Skeletal muscle satellite cell (primary cell): ENCODE data around the gene CRABP1.

Experiments
- H3K27me3 ChIP-seq: 2 replicates; pipeline ENCODE4 v1.7.0; 2013; ENCODE audit warnings: low read length; ENCODE audit not compliant: control insufficient read depth, insufficient read depth
- H3K36me3 ChIP-seq: 2 replicates; pipeline ENCODE4 v1.7.0; 2013; ENCODE audit warnings: mild to moderate bottlenecking, control low read depth, low read length; ENCODE audit not compliant: insufficient read depth
- H3K4me1 ChIP-seq: 2 replicates; pipeline ENCODE4 v1.7.0; 2013; ENCODE audit warnings: low read length; ENCODE audit not compliant: control insufficient read depth, insufficient read depth
- H3K4me2 ChIP-seq: 2 replicates; pipeline ENCODE4 v1.7.0; 2013; ENCODE audit warnings: mild to moderate bottlenecking, low read length
- H3K4me3 ChIP-seq: 2 replicates; pipeline ENCODE4 v1.7.0; 2013; ENCODE audit warnings: low read length
- H3K9ac ChIP-seq: 2 replicates; pipeline ENCODE4 v1.7.0; 2013; ENCODE audit warnings: mild to moderate bottlenecking, low read depth, low read length, moderate library complexity
- H3K9me3 ChIP-seq: replicated peaks from 2 replicates; pipeline ENCODE4 v1.7.0; 2013; ENCODE audit warnings: mild to moderate bottlenecking, control low read depth, low read length

Gene CRABP1

DNA sequence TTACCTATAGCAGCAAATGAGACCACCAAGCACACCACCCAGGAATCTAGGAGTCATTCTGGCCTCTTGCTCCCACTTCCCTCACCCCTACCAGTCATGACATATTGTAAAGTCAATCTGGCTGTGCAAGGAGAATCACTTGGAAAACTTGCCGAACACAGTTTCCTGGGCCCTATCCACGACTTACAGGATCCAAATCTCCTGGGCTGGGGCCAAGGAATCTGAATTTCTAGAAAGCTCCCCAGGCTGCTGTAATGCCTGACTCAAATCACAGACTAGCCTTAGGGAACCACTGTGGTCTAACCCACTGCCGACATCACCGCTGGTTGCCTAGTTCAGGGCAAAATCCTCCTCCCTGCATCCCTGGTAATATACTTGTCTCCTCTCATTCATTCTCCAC is 4.2 kb upstream of the CRABP1 start:
- peaks cover 78% of the 10 kb centered on the region for H3K27me3 ChIP-seq
- H3K36me3 ChIP-seq: no peaks in the 10 kb centered on the region
- no peak overlapping the region for H3K4me2 ChIP-seq
- no peak overlapping the region for H3K4me3 ChIP-seq
- no peak overlapping the region for H3K9ac ChIP-seq
- no peaks in the 10 kb centered on the region for H3K9me3 ChIP-seq
- no peaks in the 10 kb centered on the region for H3K4me1 ChIP-seq

- Histone ChIP-seq H3K4me2 (no peak overlapping the region), H3K4me3 (no peak overlapping the region), H3K9me3 (no peaks in the 10 kb centered on the region), H3K4me1 (no peaks in the 10 kb centered on the region), H3K9ac (no peak overlapping the region), H3K36me3 (no peaks in the 10 kb centered on the region), H3K27me3 (peaks cover 87% of the 10 kb centered on the region)
Observed at GRCh38 chr15:78338781-78339180, 1.4 kb upstream of the CRABP1 start.

- no peaks in the 10 kb centered on the region for H3K36me3 ChIP-seq
- H3K4me3 ChIP-seq: no peak overlapping the region
- H3K9me3 ChIP-seq: no peaks in the 10 kb centered on the region
- no peak overlapping the region for H3K4me2 ChIP-seq
- no peaks in the 10 kb centered on the region for H3K4me1 ChIP-seq
- no peak overlapping the region for H3K9ac ChIP-seq
- H3K27me3 ChIP-seq: peaks cover 85% of the 10 kb centered on the region
Observed at GRCh38 chr15:78339559-78339958, 594 bp upstream of the CRABP1 start.

DNA sequence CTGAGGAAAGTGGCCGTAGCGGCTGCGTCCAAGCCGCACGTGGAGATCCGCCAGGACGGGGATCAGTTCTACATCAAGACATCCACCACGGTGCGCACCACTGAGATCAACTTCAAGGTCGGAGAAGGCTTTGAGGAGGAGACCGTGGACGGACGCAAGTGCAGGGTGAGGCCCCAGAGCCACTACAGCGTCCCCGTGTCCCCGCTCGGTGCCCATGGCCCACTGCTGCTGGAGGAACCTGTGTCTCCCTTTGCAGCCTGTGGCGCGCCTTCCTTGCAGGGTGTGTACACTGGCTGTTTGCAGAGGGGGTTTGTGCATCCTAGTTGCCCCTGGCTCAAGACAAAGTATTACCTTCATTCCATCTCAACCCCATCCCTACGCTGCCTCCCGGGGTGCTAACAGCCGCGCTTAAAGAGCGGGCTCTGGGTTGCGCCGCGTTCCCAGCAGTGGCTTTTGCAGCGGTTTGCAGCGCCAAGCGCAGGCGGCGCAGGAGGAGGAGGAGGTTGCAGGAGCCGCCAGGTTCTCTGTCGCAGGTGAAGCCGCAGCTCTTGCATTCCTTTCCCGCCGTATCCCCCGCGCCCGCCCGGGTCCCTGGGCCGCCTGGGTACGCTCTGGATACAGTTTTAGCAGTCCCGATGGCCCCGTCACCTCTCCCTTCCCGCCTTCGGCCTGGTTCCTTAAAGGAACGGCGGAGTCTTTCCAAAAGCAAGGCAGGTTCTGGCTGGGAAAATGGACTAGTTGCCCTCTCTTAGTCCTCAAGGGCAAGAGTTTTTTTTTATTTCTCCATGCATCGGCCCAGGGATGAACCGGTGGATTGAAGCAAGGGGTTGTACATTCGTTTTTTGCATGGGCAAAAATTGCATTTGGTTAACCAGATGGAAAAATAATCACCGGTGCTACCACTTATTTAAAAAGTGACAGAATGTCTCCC is 1.2 kb downstream of the CRABP1 start:
- H3K9me3 ChIP-seq: no peaks in the 10 kb centered on the region
- H3K4me2 ChIP-seq: no peak overlapping the region
- no peaks in the 10 kb centered on the region for H3K4me1 ChIP-seq
- no peak overlapping the region for H3K4me3 ChIP-seq
- no peak overlapping the region for H3K9ac ChIP-seq
- peaks cover 85% of the 10 kb centered on the region for H3K27me3 ChIP-seq
- H3K36me3 ChIP-seq: no peaks in the 10 kb centered on the region

DNA sequence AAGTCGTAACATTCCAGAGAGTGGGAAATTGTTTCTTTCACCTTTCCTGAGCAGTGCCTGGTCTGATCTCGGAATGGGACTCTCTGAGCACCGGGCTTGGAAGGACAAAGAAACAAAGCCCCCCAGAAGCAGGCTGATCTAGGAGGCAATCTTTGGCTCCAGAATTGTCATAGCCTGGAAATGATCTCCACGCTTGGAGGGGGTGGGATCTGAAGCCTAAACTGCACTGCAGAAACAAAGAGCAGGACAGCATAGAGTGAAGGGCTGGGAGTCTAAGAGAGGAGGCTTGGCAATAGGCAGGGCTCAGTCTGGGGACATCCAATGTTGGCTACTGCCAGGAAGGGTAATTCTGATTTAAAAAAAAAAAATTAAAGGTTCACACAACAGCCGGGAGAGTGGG is 1.9 kb downstream of the CRABP1 start:
- Histone ChIP-seq H3K27me3 (peaks cover 86% of the 10 kb centered on the region), H3K4me2 (no peak overlapping the region), H3K9me3 (no peaks in the 10 kb centered on the region), H3K4me3 (no peak overlapping the region), H3K4me1 (no peaks in the 10 kb centered on the region), H3K9ac (no peak overlapping the region), H3K36me3 (no peaks in the 10 kb centered on the region)

DNA sequence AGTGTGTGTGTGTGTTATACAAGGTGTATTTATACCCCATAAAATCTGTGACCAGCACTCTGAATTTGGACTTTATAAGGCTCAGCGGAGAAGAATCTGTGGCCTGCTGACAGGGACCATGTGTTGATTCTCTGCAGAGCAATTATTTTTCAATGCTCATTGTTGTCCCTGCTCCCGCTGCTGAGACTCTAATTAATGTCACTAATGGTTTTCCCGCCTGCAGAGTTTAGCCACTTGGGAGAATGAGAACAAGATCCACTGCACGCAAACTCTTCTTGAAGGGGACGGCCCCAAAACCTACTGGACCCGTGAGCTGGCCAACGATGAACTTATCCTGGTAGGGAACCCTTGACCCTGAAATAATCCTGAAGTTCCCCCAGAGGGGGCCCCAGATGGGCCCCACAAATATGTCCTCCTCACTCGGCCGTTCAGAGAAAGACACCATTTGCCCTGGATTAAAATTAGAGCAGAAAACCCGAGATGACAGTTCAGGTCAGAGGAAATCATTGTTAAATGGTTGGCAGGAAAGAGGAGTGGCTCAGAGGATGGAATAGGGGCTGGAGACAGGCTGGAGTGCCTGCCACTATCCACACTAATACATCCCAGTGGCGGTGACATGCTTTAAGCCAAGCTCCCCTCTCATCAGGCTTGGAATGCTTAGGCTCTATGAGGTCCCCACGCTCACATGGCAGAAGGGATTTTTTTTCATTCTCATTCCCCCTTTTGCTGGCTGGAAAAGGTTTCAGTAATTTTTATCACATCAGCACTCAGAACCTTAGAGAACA is 3.3 kb downstream of the CRABP1 start:
- no peaks in the 10 kb centered on the region for H3K36me3 ChIP-seq
- no peaks in the 10 kb centered on the region for H3K4me1 ChIP-seq
- H3K4me2 ChIP-seq: no peak overlapping the region
- peaks cover 92% of the 10 kb centered on the region for H3K27me3 ChIP-seq
- no peak overlapping the region for H3K9ac ChIP-seq
- no peaks in the 10 kb centered on the region for H3K9me3 ChIP-seq
- H3K4me3 ChIP-seq: no peak overlapping the region

DNA sequence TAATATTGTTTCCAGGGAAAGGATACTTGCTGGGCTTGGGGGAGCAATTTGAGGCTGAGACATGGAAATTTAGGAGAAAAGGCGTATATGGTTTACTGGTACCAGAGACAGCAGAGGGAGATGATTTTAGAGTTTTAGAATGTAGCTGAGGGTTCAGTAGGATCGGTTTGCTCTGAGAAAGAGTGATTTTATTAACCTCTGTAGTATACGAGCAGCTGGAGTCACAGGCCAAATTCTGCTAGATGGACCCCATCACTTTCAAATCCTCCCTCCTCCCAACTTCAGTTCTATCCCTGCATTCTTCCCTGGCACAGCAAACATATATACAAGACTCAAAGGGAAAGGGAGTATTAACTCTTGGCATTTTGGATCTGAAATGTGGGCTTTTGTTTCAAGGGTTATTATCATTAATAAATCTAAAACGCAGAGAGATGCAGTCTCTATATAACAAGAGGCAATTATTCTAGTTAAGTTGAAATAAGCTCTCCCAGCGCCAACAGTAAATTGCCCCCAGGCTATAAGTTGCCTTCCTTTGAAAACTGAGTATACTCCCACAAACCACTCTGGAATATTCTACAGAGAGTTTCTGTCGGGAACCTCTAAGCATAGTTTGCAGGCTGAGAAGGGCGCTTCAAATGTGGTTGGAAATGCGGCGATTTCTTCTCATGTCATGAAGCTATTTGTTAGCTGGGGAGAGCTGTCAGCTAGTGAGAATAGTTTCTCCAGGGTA is 5.4 kb downstream of the CRABP1 start:
- Histone ChIP-seq H3K27me3 (peaks cover 89% of the 10 kb centered on the region), H3K9ac (no peak overlapping the region), H3K9me3 (no peaks in the 10 kb centered on the region), H3K4me3 (no peak overlapping the region), H3K4me2 (no peak overlapping the region), H3K4me1 (no peaks in the 10 kb centered on the region), H3K36me3 (no peaks in the 10 kb centered on the region)

- Histone ChIP-seq H3K27me3 (peaks cover 67% of the 10 kb centered on the region), H3K4me3 (no peak overlapping the region), H3K4me2 (no peak overlapping the region), H3K4me1 (no peaks in the 10 kb centered on the region), H3K9ac (no peak overlapping the region), H3K9me3 (no peaks in the 10 kb centered on the region), H3K36me3 (no peaks in the 10 kb centered on the region)
Observed at GRCh38 chr15:78347586-78348543, 7.7 kb downstream of the CRABP1 start.

DNA sequence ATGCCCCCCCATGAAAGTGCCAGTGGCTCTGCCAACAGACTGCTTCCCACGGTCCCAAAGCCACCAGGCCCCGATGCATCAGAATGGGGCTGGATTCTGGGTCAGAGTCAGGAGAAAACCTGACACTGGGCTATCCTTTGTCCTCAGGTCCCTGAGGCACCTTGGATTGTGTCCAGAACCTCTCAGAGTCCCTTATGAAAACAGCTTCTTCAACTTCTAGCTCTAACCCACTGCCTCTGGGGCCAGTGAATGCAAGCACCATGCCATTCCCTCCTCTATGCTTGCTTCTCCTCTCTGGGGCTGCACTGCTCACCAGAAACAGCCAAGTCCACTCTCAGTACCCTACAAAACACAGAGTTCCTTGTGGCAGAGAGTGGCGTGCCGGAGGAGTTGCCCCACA is 9.9 kb downstream of the CRABP1 start:
- H3K9ac ChIP-seq: no peak overlapping the region
- no peak overlapping the region for H3K4me3 ChIP-seq
- H3K9me3 ChIP-seq: no peaks in the 10 kb centered on the region
- H3K4me2 ChIP-seq: no peak overlapping the region
- H3K27me3 ChIP-seq: peaks cover 56% of the 10 kb centered on the region
- no peaks in the 10 kb centered on the region for H3K36me3 ChIP-seq
- no peaks in the 10 kb centered on the region for H3K4me1 ChIP-seq

- H3K4me2 ChIP-seq: no peak overlapping the region
- no peak overlapping the region for H3K9ac ChIP-seq
- no peak overlapping the region for H3K4me3 ChIP-seq
- H3K9me3 ChIP-seq: no peaks in the 10 kb centered on the region
- no peaks in the 10 kb centered on the region for H3K36me3 ChIP-seq
- H3K4me1 ChIP-seq: no peaks in the 10 kb centered on the region
- H3K27me3 ChIP-seq: peaks cover 47% of the 10 kb centered on the region
Observed at GRCh38 chr15:78351539-78351938, 11.4 kb downstream of the CRABP1 start.
